ENCODE data around the gene CAMK4. TPM values are rescaled to one million over a fixed set of nuclear protein-coding genes. Genes with fewer than 3 reads are reported as not detected.
A peak's percentile ranks its signal among the peaks of the same experiment; 100 is the strongest.

CAMK4 gene
- total RNA-seq, 1 experiment from 2014 or later, result 6.3 TPM

DNA sequence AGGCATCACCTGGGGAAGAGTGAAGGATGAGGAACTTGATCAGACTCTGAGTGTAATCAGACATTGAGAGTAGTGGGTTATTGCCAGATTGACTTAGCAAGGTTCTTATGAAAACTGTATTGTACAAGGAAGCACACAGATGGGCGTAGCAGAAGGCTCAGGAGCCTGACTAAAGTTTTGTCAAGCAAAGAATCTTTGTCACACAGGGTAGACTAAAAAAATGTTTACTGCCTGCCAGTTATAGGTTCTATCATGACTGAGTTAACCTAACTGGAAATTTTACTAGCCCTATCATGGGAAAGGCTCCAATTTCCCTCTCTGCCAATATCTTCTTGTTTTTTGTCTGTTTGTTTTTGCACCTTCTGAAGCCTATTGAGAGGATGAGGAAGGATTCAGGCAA is 19.1 kb downstream of the CAMK4 start:
- DNase-seq, result no peak
- H3K23me2 ChIP-seq (ENCODE audit: insufficient read length, low read depth, low read length, poor library complexity, severe bottlenecking), result no peaks in the 10 kb centered on the region
- Mint-ChIP-seq H3K36me3 (ENCODE audit: insufficient read depth in 1 of 3, low read depth in 3 of 3) (no peaks in the 10 kb centered on the region), H3K4me3 (no peak overlapping the region), H3K27ac (peak overlapping the region in 1 of 3 experiments; percentile 65; a peak in 2 of 7 replicates), H3K9me3 (no peaks in the 10 kb centered on the region), H3K27me3 (ENCODE audit: low read depth) (no peaks in the 10 kb centered on the region), H3K4me1 (peaks cover 10 to 11% of the 10 kb centered on the region in 2 experiments)
- H2BK15ac ChIP-seq (ENCODE audit: low read depth, low read length), result no peak overlapping the region
- no peak overlapping the region for H3T11ph ChIP-seq (ENCODE audit: low read length)
- H3K27ac ChIP-seq (ENCODE audit: insufficient read length, low read depth, low read length), result no peak overlapping the region
- no peak overlapping the region for H3K18ac ChIP-seq (ENCODE audit: insufficient read length, low read depth, low read length)
- no peaks in the 10 kb centered on the region for H4K20me1 ChIP-seq (ENCODE audit: control insufficient read depth, insufficient read depth, insufficient read length)
- H4K91ac ChIP-seq (ENCODE audit: insufficient read length, low read depth, low read length), result no peak overlapping the region
- H2BK5ac ChIP-seq (ENCODE audit: insufficient read length, low read length), result no peak overlapping the region
- H3K4me2 ChIP-seq (ENCODE audit: insufficient read depth, insufficient read length, low read length), result no peak overlapping the region
- H3K9ac ChIP-seq (ENCODE audit: extremely low read depth, insufficient read length, low read length), result no peak overlapping the region
- H3K4ac ChIP-seq (ENCODE audit: low read depth, low read length), result no peak overlapping the region
- WGBS (ENCODE audit: extremely low coverage, insufficient read length, low lambda C conversion rate), result no CpG with 5 or more reads among the region's 1 CpG
- no peak overlapping the region for H2BK20ac ChIP-seq (ENCODE audit: low read depth, low read length, poor library complexity, severe bottlenecking)
- no peaks in the 10 kb centered on the region for H3K4me1 ChIP-seq (ENCODE audit: insufficient read depth, low read length)
- no peaks in the 10 kb centered on the region for H3K79me2 ChIP-seq (ENCODE audit: insufficient read depth, low read length)
- H4K8ac ChIP-seq (replicated peaks; ENCODE audit: insufficient read length, low read depth, low read length), result no peak overlapping the region
- no peak overlapping the region for H2AK5ac ChIP-seq (ENCODE audit: insufficient read length, low read length)
- H3K56ac ChIP-seq (ENCODE audit: insufficient read length, low read depth, low read length), result no peak overlapping the region
- no peak overlapping the region for H2BK120ac ChIP-seq (ENCODE audit: low read depth, low read length, poor library complexity, severe bottlenecking)
- no peak overlapping the region for H4K5ac ChIP-seq (ENCODE audit: insufficient read length, low read depth, low read length)
- H2BK12ac ChIP-seq (ENCODE audit: insufficient read length, low read depth, low read length), result no peak overlapping the region
- no peak overlapping the region for H2AFZ ChIP-seq (ENCODE audit: low read length)
- TF ChIP-seq, protein P1, sequence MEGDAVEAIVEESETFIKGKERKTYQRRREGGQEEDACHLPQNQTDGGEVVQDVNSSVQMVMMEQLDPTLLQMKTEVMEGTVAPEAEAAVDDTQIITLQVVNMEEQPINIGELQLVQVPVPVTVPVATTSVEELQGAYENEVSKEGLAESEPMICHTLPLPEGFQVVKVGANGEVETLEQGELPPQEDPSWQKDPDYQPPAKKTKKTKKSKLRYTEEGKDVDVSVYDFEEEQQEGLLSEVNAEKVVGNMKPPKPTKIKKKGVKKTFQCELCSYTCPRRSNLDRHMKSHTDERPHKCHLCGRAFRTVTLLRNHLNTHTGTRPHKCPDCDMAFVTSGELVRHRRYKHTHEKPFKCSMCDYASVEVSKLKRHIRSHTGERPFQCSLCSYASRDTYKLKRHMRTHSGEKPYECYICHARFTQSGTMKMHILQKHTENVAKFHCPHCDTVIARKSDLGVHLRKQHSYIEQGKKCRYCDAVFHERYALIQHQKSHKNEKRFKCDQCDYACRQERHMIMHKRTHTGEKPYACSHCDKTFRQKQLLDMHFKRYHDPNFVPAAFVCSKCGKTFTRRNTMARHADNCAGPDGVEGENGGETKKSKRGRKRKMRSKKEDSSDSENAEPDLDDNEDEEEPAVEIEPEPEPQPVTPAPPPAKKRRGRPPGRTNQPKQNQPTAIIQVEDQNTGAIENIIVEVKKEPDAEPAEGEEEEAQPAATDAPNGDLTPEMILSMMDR (conservative IDR thresholded peaks at IDR 0.05), result no peak
- H3K14ac ChIP-seq (ENCODE audit: insufficient read depth, low read length), result no peak overlapping the region
- H3K9me3 ChIP-seq (ENCODE audit: control insufficient read depth, low read depth, low read length), result no peaks in the 10 kb centered on the region
- no peaks in the 10 kb centered on the region for H3K79me1 ChIP-seq (ENCODE audit: insufficient read depth, low read depth, low read length, poor library complexity, severe bottlenecking)
- H3K27me3 ChIP-seq (ENCODE audit: insufficient read depth, low read length), result no peaks in the 10 kb centered on the region
- no peak overlapping the region for H3K23ac ChIP-seq (ENCODE audit: insufficient read length, low read depth, low read length)
